ENCODE data around the gene HBD. TPM values are rescaled to one million over a fixed set of nuclear protein-coding genes. Genes with fewer than 3 reads are reported as not detected.

HBD gene
- total RNA-seq, 1 donor from 2014 or later, result not detected

DNA sequence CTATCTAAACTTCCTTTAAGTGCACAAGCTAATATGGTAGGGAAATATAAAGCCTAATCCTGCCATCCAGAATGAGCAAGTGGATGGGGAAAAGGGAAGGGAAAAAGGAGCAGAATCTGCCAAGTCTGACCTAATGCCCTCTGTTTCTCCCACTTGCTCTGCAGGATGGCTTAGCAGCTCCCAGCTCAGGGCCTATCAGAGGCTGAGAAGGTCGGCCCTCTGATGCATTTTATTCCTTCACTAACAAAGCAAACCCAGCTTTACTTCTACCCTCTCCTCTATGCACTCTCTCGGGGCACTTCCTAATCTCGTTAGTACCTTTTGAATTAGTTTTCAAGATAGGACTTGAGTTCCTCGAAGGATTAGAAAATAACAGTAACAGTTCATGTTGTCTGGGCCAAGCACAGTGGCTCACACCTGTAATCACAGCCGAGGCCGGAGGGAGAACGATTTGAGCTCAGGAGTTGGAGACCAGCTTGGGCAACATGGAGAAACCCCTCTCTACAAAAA, 23.9 kb downstream of the HBD start:
- intact Hi-C loops (cut with DNase I), result no loop called here
- ATAC-seq (ENCODE audit: poor library complexity), result no peak
- no peak for DNase-seq

DNA sequence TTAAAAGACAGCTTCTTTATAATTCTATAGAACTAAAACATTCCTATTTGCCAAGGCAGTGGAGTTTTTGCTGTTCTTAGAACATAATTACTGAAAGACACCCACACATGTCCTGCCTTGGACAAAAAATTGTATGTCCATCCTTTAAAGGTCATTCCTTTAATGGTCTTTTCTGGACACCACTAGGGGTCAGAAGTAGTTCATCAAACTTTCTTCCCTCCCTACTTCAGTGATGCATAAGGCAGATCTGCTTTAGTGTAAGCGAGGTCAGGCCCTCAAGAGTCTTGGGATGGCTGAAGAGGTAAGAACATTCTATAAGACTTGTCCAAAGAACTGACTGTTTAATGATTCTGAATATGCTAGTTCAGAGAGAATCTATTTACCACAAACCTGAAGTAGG, 29.5 kb downstream of the HBD start:
- intact Hi-C loops (cut with DNase I), result loop anchor here (2.0 kb wide), 1 partner anchor 176 kb away; no protein-coding TSS in a partner anchor
- ATAC-seq (ENCODE audit: poor library complexity) (peak; percentile 61), DNase-seq (no peak)

GRCh38 chr11:5203366-5203765, 30.9 kb downstream of the HBD start:
- ATAC-seq (ENCODE audit: poor library complexity) (no peak), DNase-seq (no peak)
- intact Hi-C loops (cut with DNase I), result no loop called here

- ATAC-seq (ENCODE audit: poor library complexity) (no peak), DNase-seq (no peak)
- intact Hi-C loops (cut with DNase I), result no loop called here
Measured at GRCh38 chr11:5200582-5200981, 33.7 kb downstream of the HBD start, which contains the start of gene OR51V1. Gene OR51V1, minus strand, starts transcription at chr11:5200682. Its CDS starts 0 bp downstream, at chr11:5200682.

DNA sequence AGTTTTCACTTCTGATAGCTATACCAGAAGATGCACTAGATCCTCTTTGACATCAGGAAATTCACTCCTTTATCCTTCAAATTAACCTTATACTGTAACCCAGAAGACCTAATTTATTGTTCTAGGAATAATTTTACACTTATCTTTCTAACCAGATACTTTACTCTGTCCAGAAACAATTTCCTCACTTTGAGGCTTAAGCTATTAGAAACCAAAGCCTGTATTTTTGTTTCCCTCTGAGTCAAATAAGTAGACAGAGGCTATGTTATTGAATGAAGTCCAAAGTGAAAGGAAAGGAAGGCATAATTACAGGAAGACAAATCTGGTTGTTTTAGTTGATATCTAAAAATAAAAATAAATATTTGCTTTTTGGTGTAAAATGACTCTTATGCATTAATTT, 36.0 kb downstream of the HBD start:
- ATAC-seq (ENCODE audit: poor library complexity) (no peak), DNase-seq (no peak)
- intact Hi-C loops (cut with DNase I), result no loop called here

DNA sequence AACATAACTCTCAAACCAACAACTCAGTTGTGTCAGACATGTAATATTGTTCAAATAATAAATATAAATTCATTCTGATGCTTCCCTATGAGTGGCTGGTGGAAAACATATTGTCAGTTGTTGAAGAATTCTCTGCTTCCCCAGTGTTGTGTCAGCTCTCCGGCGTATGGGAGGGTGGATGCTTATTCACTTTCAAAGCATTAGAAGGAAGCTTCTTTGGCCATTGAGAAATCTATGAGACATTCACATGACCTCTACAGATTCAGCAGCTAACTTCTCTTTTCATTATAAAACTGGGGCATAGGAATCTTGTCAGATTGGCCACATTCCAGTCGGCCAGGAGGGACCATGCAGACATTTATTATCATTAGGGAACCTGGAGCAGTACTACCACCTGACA, 36.7 kb downstream of the HBD start:
- intact Hi-C loops (cut with DNase I), result no loop called here
- DNase-seq, result no peak
- ATAC-seq (ENCODE audit: poor library complexity), result no peak

DNA sequence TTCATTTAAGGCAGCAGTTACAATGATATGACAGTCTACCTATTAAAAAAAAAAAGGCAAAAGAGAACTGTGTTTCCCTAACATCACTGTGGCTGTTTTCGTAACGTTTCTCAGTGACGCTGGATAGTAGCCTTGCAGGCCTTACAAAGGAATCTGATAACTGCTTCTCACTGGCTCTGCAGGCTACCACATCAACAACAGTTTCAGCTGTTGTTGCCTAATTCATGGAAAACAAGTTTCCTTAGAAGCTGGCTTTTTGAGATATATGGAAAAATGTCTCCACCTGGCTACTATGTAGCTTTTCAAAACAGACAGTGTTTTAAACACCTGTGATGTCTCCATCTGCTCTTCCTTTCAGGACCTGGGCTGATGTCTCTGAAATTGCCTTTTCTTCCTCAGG, 37.6 kb downstream of the HBD start:
- DNase-seq (no peak), ATAC-seq (ENCODE audit: poor library complexity) (no peak)
- intact Hi-C loops (cut with DNase I), result no loop called here

GRCh38 chr11:5196067-5196466, 38.2 kb downstream of the HBD start:
- intact Hi-C loops (cut with DNase I), result no loop called here
- ATAC-seq (ENCODE audit: poor library complexity), result no peak
- no peak for DNase-seq

DNA sequence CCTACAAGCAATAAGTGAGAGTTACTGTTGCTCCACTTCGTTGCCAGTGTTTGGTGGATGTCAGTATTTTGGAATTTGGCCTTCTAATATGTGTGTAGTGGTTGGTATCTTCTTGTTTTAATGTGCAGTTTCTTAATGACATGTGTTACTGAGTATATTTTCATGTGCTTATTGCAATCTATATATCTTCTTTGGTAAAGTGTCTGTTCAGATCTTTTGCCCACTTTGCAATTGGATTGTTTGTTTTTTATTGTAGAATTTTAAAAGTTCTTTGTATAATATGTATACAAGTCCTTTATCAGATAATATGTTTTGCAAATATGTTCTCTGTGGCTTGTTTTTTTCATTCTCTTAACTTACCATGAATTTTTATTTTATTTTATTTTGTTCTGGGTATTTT, 41.5 kb downstream of the HBD start:
- DNase-seq (no peak), ATAC-seq (ENCODE audit: poor library complexity) (no peak)
- intact Hi-C loops (cut with DNase I), result no loop called here

DNA sequence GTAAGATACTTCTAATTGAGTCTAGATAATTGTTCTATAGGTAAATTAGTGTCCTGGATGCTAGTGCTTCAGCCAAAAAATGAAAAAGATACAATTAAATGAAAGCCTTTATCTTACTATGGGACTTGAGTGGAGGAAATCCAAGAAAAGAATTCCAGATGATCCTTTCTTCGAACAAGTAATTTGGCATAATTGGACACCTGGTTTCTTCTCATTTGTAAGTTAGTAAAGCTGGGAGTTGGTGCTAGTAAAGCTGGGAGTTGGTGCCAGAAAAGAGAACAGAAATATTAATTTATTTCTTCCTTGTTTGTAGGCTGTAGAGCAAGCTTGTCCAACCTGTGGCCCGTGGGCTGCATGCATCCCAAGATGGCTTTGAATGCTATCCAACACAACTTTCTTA, 46.1 kb downstream of the HBD start:
- ATAC-seq (ENCODE audit: poor library complexity), result no peak
- intact Hi-C loops (cut with DNase I), result no loop called here
- DNase-seq, result no peak

Other genes starting within 250 kb of the HBD start
- gene OR51L1, start 239.6 kb downstream of the HBD start, total RNA-seq, result not detected
- gene OR52J3, start 188.0 kb downstream of the HBD start, total RNA-seq, result not detected
- gene OR52E2, start 174.9 kb downstream of the HBD start, total RNA-seq, result not detected
- not detected for gene OR52E1, start 164.9 kb downstream of the HBD start, total RNA-seq
- not detected for gene OR52A5, start 96.1 kb downstream of the HBD start, total RNA-seq
- gene OR52A1, start 79.7 kb downstream of the HBD start, total RNA-seq, result not detected
- not detected for gene OR51V1, start 33.8 kb downstream of the HBD start, total RNA-seq
- 121 TPM for gene HBB, start 7.4 kb downstream of the HBD start, total RNA-seq
- gene HBG1, start 15.4 kb upstream of the HBD start, total RNA-seq, result not detected
- not detected for gene HBG2, start 20.3 kb upstream of the HBD start, total RNA-seq
- not detected for gene HBE1, start 35.5 kb upstream of the HBD start, total RNA-seq
- gene OR51B4, start 67.5 kb upstream of the HBD start, total RNA-seq, result not detected
- gene OR51B2, start 89.8 kb upstream of the HBD start, total RNA-seq, result not detected
- not detected for gene OR51B5, start 109.0 kb upstream of the HBD start, total RNA-seq
- gene OR51B6, start 117.0 kb upstream of the HBD start, total RNA-seq, result not detected
- gene OR51M1, start 149.3 kb upstream of the HBD start, total RNA-seq, result not detected
- gene OR51Q1, start 187.6 kb upstream of the HBD start, total RNA-seq, result not detected
- gene OR51I1, start 207.0 kb upstream of the HBD start, total RNA-seq, result not detected
- not detected for gene OR51I2, start 214.8 kb upstream of the HBD start, total RNA-seq

Data from Right ventricle myocardium superior (tissue), 1 donor.